SHP77 (cell line): ENCODE data around the gene AGAP5.

Experiments
- DNase-seq, 2 experiments: peaks; one replicate each; lab custom pipeline; 2025; lab: John Stamatoyannopoulos, UW

Gene AGAP5

GRCh38 chr10:73625884-73626752 lies 71.8 kb downstream of the AGAP5 start:
- DNase-seq: peak; percentile 85 to 91

- no peak for DNase-seq
Observed at GRCh38 chr10:73625004-73625883, 72.7 kb downstream of the AGAP5 start.
